ENCODE data around the gene LMF1. TPM values are rescaled to one million over a fixed set of nuclear protein-coding genes. Genes with fewer than 3 reads are reported as not detected.

LMF1 gene
- total RNA-seq, 1 donor from 2014 or later = 13.6 TPM

- no peak for DNase-seq
Observed at GRCh38 chr16:984736-985636, 14.2 kb upstream of the LMF1 start.

GRCh38 chr16:984121-984694, 13.4 kb upstream of the LMF1 start:
- DNase-seq = no peak

- no peak for DNase-seq
Observed at GRCh38 chr16:983044-984030, 12.6 kb upstream of the LMF1 start.

GRCh38 chr16:982145-983043, 11.6 kb upstream of the LMF1 start:
- DNase-seq = no peak

- no peak for DNase-seq
Observed at GRCh38 chr16:981695-982144, 10.9 kb upstream of the LMF1 start, which contains the start of gene SOX8. SOX8 (plus strand) TSS chr16:981770; CDS start chr16:981923, 153 bp downstream.

GRCh38 chr16:980595-980854, 9.7 kb upstream of the LMF1 start:
- DNase-seq = no peak

- DNase-seq = no peak
Observed at GRCh38 chr16:979859-980594, 9.2 kb upstream of the LMF1 start.

- DNase-seq = no peak
Observed at GRCh38 chr16:979147-979546, 8.4 kb upstream of the LMF1 start.

GRCh38 chr16:978403-978802, 7.6 kb upstream of the LMF1 start:
- no peak for DNase-seq

GRCh38 chr16:977896-978295, 7.1 kb upstream of the LMF1 start:
- no peak for DNase-seq

- no peak for DNase-seq
Observed at GRCh38 chr16:977081-977701, 6.4 kb upstream of the LMF1 start.

- DNase-seq = no peak
Observed at GRCh38 chr16:976389-976931, 5.7 kb upstream of the LMF1 start.

GRCh38 chr16:975291-975690, 4.5 kb upstream of the LMF1 start:
- DNase-seq = no peak

- no peak for DNase-seq
Observed at GRCh38 chr16:974611-975261, 4.0 kb upstream of the LMF1 start.

GRCh38 chr16:974001-974601, 3.3 kb upstream of the LMF1 start:
- no peak for DNase-seq

GRCh38 chr16:973366-973765, 2.6 kb upstream of the LMF1 start:
- DNase-seq = no peak

- DNase-seq = no peak
Observed at GRCh38 chr16:972316-973002, 1.7 kb upstream of the LMF1 start.

- DNase-seq = no peak
Observed at GRCh38 chr16:971981-972315, 1.2 kb upstream of the LMF1 start.

- no peak for DNase-seq
Observed at GRCh38 chr16:971582-971905, 760 bp upstream of the LMF1 start.

Data from skin of body (tissue), 2 donors.